ENCODE data around the gene CRADD. TPM values are rescaled to one million over a fixed set of nuclear protein-coding genes. Genes with fewer than 3 reads are reported as not detected.

The CRADD gene
- total and polyA plus RNA-seq, 2 donors (not counting 1 experiment from before 2014, with no cell fraction given), result 5.8 to 15.1 TPM

- Histone ChIP-seq H3K36me3 (replicated peaks in 1 of 2; ENCODE audit: control extremely low read depth in 1 of 2, control insufficient read depth in 1 of 2, extremely low read depth in 1 of 2, insufficient read depth in 2 of 2, low read length in 1 of 2) (no peaks in the 10 kb centered on the region), H2AFZ (ENCODE audit: insufficient read depth, low read depth, low read length, poor library complexity, severe bottlenecking) (no peak overlapping the region), H3K79me2 (ENCODE audit: control insufficient read depth, insufficient read depth, low read length) (no peaks in the 10 kb centered on the region), H3K27me3 (replicated peaks in 1 of 4; ENCODE audit: control extremely low read depth in 1 of 4, control insufficient read depth in 3 of 4, insufficient read depth in 4 of 4, low read length in 3 of 4) (no peaks in the 10 kb centered on the region), H4K20me1 (ENCODE audit: control insufficient read depth, insufficient read depth, low read length, poor library complexity, severe bottlenecking) (no peaks in the 10 kb centered on the region), H3K9ac (ENCODE audit: low read length) (no peak overlapping the region), H3K4me2 (replicated peaks; ENCODE audit: low read depth, low read length, poor library complexity, severe bottlenecking) (no peak overlapping the region), H3K4me1 (ENCODE audit: control insufficient read depth in 2 of 2, insufficient read depth in 2 of 2, low read length in 2 of 2) (no peaks in the 10 kb centered on the region), H3K9me3 (ENCODE audit: control extremely low read depth in 1 of 3, control insufficient read depth in 2 of 3, insufficient read depth in 1 of 3, low read length in 2 of 3) (peaks cover 0 to 3% (median 0%) of the 10 kb centered on the region in 3 donors), H3K4me3 (ENCODE audit: control extremely low read depth in 1 of 5, extremely low read depth in 1 of 5, insufficient read depth in 1 of 5, low read depth in 2 of 5, low read length in 4 of 5) (no peak overlapping the region), H3K27ac (ENCODE audit: low read length in 2 of 2) (no peak overlapping the region)
- ChIA-PET CTCF (interaction anchor here (1.4 kb wide), 1 partner anchor 9 kb away, joined by 3 read pairs; no protein-coding TSS in a partner anchor), POLR2A (no interaction called here)
- DNase-seq, result no peak
- 96% methylated on average over 5 of the region's 6 CpGs for WGBS (ENCODE audit: insufficient coverage)
- Mint-ChIP-seq H3K9me3 (ENCODE audit: insufficient read depth) (peaks cover 2% of the 10 kb centered on the region), H3K27me3 (peaks cover 20% of the 10 kb centered on the region), H3K4me1 (no peaks in the 10 kb centered on the region), H3K4me3 (no peak overlapping the region), H3K27ac (no peak overlapping the region)
- intact Hi-C loops (cut with micrococcal nuclease), result no loop called here
- ATAC-seq (ENCODE audit: low read depth), result no peak
- TF ChIP-seq CTCF (IDR thresholded peaks at IDR 0.05) (no peak), EZH2 (IDR thresholded peaks at IDR 0.05; ENCODE audit: borderline replicate concordance, insufficient read depth, low read depth, low read length, poor library complexity, severe bottlenecking) (no peak)
Measured at GRCh38 chr12:93918262-93918661, 241.1 kb downstream of the CRADD start.

- Histone ChIP-seq H3K36me3 (replicated peaks in 1 of 2; ENCODE audit: control extremely low read depth in 1 of 2, control insufficient read depth in 1 of 2, extremely low read depth in 1 of 2, insufficient read depth in 2 of 2, low read length in 1 of 2) (no peaks in the 10 kb centered on the region), H2AFZ (ENCODE audit: insufficient read depth, low read depth, low read length, poor library complexity, severe bottlenecking) (no peak overlapping the region), H4K20me1 (ENCODE audit: control insufficient read depth, insufficient read depth, low read length, poor library complexity, severe bottlenecking) (no peaks in the 10 kb centered on the region), H3K9me3 (ENCODE audit: control extremely low read depth in 1 of 3, control insufficient read depth in 2 of 3, insufficient read depth in 1 of 3, low read length in 2 of 3) (peaks cover 0 to 3% (median 0%) of the 10 kb centered on the region in 3 donors), H3K4me1 (ENCODE audit: control insufficient read depth in 2 of 2, insufficient read depth in 2 of 2, low read length in 2 of 2) (no peaks in the 10 kb centered on the region), H3K79me2 (ENCODE audit: control insufficient read depth, insufficient read depth, low read length) (no peaks in the 10 kb centered on the region), H3K9ac (ENCODE audit: low read length) (no peak overlapping the region), H3K4me2 (replicated peaks; ENCODE audit: low read depth, low read length, poor library complexity, severe bottlenecking) (no peak overlapping the region), H3K27ac (ENCODE audit: low read length in 2 of 2) (no peak overlapping the region), H3K4me3 (ENCODE audit: control extremely low read depth in 1 of 5, extremely low read depth in 1 of 5, insufficient read depth in 1 of 5, low read depth in 2 of 5, low read length in 4 of 5) (no peak overlapping the region), H3K27me3 (replicated peaks in 1 of 4; ENCODE audit: control extremely low read depth in 1 of 4, control insufficient read depth in 3 of 4, insufficient read depth in 4 of 4, low read length in 3 of 4) (no peaks in the 10 kb centered on the region)
- intact Hi-C loops (cut with micrococcal nuclease), result no loop called here
- DNase-seq (no peak), ATAC-seq (ENCODE audit: low read depth) (no peak)
- 86% methylated on average over 1 of the region's 4 CpGs for WGBS (ENCODE audit: insufficient coverage)
- POLR2A ChIA-PET, result no interaction called here
- TF ChIP-seq EZH2 (IDR thresholded peaks at IDR 0.05; ENCODE audit: borderline replicate concordance, insufficient read depth, low read depth, low read length, poor library complexity, severe bottlenecking) (no peak), CTCF (IDR thresholded peaks at IDR 0.05) (no peak)
- Mint-ChIP-seq H3K27ac (no peak overlapping the region), H3K4me1 (no peaks in the 10 kb centered on the region), H3K27me3 (peaks cover 20% of the 10 kb centered on the region), H3K4me3 (no peak overlapping the region), H3K9me3 (ENCODE audit: insufficient read depth) (peaks cover 2% of the 10 kb centered on the region)
- CTCF ChIA-PET, result no interaction called here
Measured at GRCh38 chr12:93918900-93919299, 241.7 kb downstream of the CRADD start.
